DND-41 (cell line): Measurements from ENCODE around the gene NRXN3.

Experiments
- EZH2 ChIP-seq: IDR thresholded peaks from 3 replicates; pipeline ENCODE4 v1.6.1; 2012; ENCODE audit warnings: borderline replicate concordance, low read depth, mild to moderate bottlenecking, moderate library complexity, low read length, inconsistent platforms; ENCODE audit not compliant: severe bottlenecking
- TF ChIP-seq, protein P1 (sequence below): IDR thresholded peaks from 2 replicates; pipeline ENCODE4 v1.5.1; 2012; ENCODE audit warnings: borderline replicate concordance, low read length, moderate library complexity, mild to moderate bottlenecking; ENCODE audit not compliant: poor library complexity, severe bottlenecking; ENCODE audit errors: extremely low read depth

DNA sequence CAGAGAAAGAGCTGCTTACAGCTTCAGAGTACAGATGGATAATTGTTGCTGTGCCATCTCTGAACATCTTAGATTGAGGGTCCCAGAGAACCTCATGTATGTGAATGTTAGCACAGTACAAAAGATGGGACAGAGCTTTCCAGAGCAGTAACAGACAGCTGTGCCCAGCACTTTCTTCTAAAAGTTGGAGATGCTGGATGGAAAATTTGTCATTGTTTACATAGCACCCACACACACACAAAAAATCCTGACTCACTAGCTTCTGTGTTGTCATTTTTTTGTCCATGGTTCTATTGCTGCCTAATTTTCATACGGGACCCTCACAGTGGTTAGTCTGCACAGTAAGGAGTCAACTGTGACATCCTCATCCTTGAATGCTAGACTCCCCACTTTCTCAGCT is 1666.4 kb downstream of the NRXN3 start:
- TF ChIP-seq, protein P1, sequence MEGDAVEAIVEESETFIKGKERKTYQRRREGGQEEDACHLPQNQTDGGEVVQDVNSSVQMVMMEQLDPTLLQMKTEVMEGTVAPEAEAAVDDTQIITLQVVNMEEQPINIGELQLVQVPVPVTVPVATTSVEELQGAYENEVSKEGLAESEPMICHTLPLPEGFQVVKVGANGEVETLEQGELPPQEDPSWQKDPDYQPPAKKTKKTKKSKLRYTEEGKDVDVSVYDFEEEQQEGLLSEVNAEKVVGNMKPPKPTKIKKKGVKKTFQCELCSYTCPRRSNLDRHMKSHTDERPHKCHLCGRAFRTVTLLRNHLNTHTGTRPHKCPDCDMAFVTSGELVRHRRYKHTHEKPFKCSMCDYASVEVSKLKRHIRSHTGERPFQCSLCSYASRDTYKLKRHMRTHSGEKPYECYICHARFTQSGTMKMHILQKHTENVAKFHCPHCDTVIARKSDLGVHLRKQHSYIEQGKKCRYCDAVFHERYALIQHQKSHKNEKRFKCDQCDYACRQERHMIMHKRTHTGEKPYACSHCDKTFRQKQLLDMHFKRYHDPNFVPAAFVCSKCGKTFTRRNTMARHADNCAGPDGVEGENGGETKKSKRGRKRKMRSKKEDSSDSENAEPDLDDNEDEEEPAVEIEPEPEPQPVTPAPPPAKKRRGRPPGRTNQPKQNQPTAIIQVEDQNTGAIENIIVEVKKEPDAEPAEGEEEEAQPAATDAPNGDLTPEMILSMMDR: no peak
- TF ChIP-seq EZH2: no peak
